HUES48 (cell line): ENCODE measurements around the gene CCDC57.

Experiments used
- H3K27ac ChIP-seq: one replicate; pipeline ENCODE4 v1.7.0; 2013; ENCODE audit warnings: low read depth, low read length, inconsistent platforms
- H3K27me3 ChIP-seq: 2 replicates; pipeline ENCODE4 v1.6.1; 2013; ENCODE audit warnings: mild to moderate bottlenecking, low read length; ENCODE audit not compliant: control insufficient read depth, insufficient read depth
- H3K36me3 ChIP-seq: 2 replicates; pipeline ENCODE4 v1.6.1; 2013; ENCODE audit warnings: low read length; ENCODE audit not compliant: control insufficient read depth, insufficient read depth
- H3K4me1 ChIP-seq: 2 replicates; pipeline ENCODE4 v1.6.1; 2013; ENCODE audit warnings: mild to moderate bottlenecking, low read length; ENCODE audit not compliant: control insufficient read depth, insufficient read depth
- H3K4me3 ChIP-seq: 2 replicates; pipeline ENCODE4 v1.5.1; 2013; ENCODE audit warnings: mild to moderate bottlenecking, low read depth, low read length
- H3K9ac ChIP-seq: 2 replicates; pipeline ENCODE4 v1.6.1; 2013; ENCODE audit warnings: mild to moderate bottlenecking, low read depth, low read length, moderate library complexity
- H3K9me3 ChIP-seq: 2 replicates; pipeline ENCODE4 v1.6.1; 2013; ENCODE audit warnings: low read length; ENCODE audit not compliant: control insufficient read depth, insufficient read depth

Gene CCDC57

GRCh38 chr17:82088838-82089722 is 123.6 kb downstream of the CCDC57 start:
- no peaks in the 10 kb centered on the region for H3K4me1 ChIP-seq
- H3K36me3 ChIP-seq = peaks cover 98% of the 10 kb centered on the region
- no peak overlapping the region for H3K4me3 ChIP-seq
- H3K27ac ChIP-seq = no peak overlapping the region
- H3K9me3 ChIP-seq = no peaks in the 10 kb centered on the region
- H3K9ac ChIP-seq = no peak overlapping the region
- no peaks in the 10 kb centered on the region for H3K27me3 ChIP-seq

GRCh38 chr17:82087961-82088837 is 124.4 kb downstream of the CCDC57 start:
- Histone ChIP-seq H3K27ac (no peak overlapping the region), H3K4me3 (no peak overlapping the region), H3K4me1 (no peaks in the 10 kb centered on the region), H3K9ac (no peak overlapping the region), H3K27me3 (no peaks in the 10 kb centered on the region), H3K9me3 (no peaks in the 10 kb centered on the region), H3K36me3 (peaks cover 99% of the 10 kb centered on the region)

- Histone ChIP-seq H3K9ac (no peak overlapping the region), H3K27me3 (no peaks in the 10 kb centered on the region), H3K4me1 (no peaks in the 10 kb centered on the region), H3K27ac (no peak overlapping the region), H3K9me3 (no peaks in the 10 kb centered on the region), H3K4me3 (no peak overlapping the region), H3K36me3 (peaks cover 100% of the 10 kb centered on the region)
Observed at GRCh38 chr17:82086941-82087906, 125.4 kb downstream of the CCDC57 start.

GRCh38 chr17:82085931-82086764 is 126.5 kb downstream of the CCDC57 start:
- H3K9ac ChIP-seq = no peak overlapping the region
- peaks cover 99% of the 10 kb centered on the region for H3K36me3 ChIP-seq
- H3K4me1 ChIP-seq = no peaks in the 10 kb centered on the region
- no peak overlapping the region for H3K4me3 ChIP-seq
- no peaks in the 10 kb centered on the region for H3K9me3 ChIP-seq
- no peak overlapping the region for H3K27ac ChIP-seq
- H3K27me3 ChIP-seq = no peaks in the 10 kb centered on the region

- Histone ChIP-seq H3K9ac (no peak overlapping the region), H3K4me1 (no peaks in the 10 kb centered on the region), H3K9me3 (no peaks in the 10 kb centered on the region), H3K27ac (no peak overlapping the region), H3K27me3 (no peaks in the 10 kb centered on the region), H3K36me3 (peaks cover 99% of the 10 kb centered on the region), H3K4me3 (no peak overlapping the region)
Observed at GRCh38 chr17:82085031-82085861, 127.4 kb downstream of the CCDC57 start.

GRCh38 chr17:82084373-82085030 is 128.1 kb downstream of the CCDC57 start:
- Histone ChIP-seq H3K9ac (no peak overlapping the region), H3K27me3 (no peaks in the 10 kb centered on the region), H3K4me3 (no peak overlapping the region), H3K9me3 (no peaks in the 10 kb centered on the region), H3K4me1 (no peaks in the 10 kb centered on the region), H3K27ac (no peak overlapping the region), H3K36me3 (peaks cover 99% of the 10 kb centered on the region)

- Histone ChIP-seq H3K4me1 (no peaks in the 10 kb centered on the region), H3K4me3 (no peak overlapping the region), H3K9me3 (no peaks in the 10 kb centered on the region), H3K27ac (no peak overlapping the region), H3K27me3 (no peaks in the 10 kb centered on the region), H3K9ac (no peak overlapping the region), H3K36me3 (peaks cover 97% of the 10 kb centered on the region)
Observed at GRCh38 chr17:82083533-82084359, 128.9 kb downstream of the CCDC57 start.

GRCh38 chr17:82083009-82083408 is 129.6 kb downstream of the CCDC57 start:
- Histone ChIP-seq H3K9me3 (no peaks in the 10 kb centered on the region), H3K4me1 (no peaks in the 10 kb centered on the region), H3K4me3 (no peak overlapping the region), H3K36me3 (peaks cover 94% of the 10 kb centered on the region), H3K27ac (no peak overlapping the region), H3K9ac (no peak overlapping the region), H3K27me3 (no peaks in the 10 kb centered on the region)
